GM10847 (cell line): Measurements from ENCODE around the gene ZNF281.

Experiments
- POLR2A ChIP-seq: IDR thresholded peaks from 2 replicates; pipeline ENCODE4 v1.6.1; 2011; ENCODE audit not compliant: insufficient read length; ENCODE audit errors: extremely low read depth

ZNF281 gene

DNA sequence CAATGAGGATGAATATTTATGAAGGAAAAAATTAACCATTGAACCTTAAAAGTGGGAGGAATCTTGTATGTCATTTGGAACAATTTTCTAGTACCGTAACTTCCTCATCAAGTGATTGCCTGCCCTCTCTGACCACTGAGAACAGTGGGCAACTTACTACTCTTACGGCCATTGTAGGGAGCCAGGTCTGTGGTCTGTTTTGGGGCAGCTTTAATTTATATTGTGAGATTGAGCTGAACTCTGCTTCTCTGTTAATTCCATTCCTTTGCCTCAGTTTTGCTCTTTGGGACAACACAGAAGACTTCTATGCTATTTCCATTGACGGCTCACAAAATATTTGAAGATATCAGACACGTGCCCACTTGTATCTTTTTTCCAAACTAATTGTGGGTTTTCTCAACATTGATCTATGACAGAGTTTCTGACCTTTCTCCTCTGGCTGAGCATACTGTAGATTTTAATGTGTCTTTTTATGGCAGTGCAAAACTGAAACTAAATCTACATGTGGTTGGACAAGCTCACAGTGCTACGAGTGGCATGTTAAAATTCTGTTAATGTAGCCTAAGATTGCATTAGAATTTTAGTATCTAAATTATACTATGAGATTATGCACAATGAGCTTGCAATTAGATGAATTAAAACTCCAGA is 27.8 kb upstream of the ZNF281 start:
- TF ChIP-seq POLR2A = no peak

DNA sequence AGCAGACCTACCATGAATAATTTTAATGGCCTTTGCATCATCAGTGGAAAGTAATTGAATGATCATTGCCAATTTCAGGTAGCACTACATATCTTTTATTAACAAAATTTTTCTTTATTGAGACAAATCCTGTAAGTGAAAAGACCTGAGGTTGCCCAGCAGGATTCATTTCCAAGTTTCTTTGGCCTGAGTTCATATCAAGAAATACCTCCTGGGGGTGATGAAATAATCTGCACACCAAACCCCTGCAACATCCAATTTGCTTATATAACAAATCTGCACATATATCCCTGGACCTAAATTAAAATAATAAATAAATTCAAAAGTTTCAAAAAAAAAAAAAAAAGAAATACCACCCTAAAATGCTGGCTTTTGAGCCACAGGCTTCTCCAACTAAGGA is 27.3 kb upstream of the ZNF281 start:
- no peak for TF ChIP-seq POLR2A

DNA sequence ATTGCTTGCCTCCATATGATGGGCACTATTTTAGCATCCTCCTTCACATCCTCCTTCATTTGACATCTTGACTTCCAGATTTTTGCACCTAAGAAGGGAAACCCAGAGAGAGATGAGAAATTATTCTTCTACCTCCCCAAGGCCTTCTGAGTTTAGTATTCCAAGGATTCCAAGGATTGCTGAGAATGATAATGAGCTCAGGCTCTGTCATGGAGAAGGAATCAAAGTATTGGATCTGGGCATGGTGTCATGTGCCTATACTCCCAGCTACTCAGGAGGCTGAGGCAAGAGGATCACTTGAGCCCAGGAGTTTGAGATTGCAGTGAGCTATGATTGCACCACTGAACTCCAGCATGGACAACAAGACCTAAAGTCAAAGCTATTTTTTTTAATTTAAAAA is 26.6 kb upstream of the ZNF281 start:
- TF ChIP-seq POLR2A = no peak

DNA sequence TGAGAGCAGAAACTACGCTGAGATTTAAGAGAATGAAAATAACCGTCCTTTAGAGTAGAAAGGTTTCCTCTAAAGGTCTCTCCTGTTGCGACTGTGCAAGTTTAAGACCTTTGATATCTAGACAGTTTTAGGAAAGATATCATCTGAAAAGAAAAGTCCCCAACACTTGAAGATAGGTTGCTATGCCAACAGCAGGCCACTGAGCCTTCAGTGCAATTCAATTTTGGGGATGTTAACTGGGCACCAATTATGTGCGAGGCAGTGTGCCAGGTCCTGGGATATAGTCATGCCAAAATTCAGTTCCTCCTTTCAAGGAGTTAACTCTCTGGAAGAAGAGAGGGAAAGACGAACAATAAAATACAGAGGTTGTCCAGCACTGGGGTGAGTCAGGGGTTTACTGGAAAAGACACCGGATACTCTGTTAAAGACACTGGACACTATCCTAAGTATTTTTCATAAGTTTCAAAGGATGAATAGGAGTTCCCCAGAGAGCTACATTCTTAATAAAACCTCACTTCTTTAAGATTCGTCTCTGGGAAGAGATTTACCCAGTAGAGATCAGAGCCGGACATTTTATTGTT is 25.5 kb upstream of the ZNF281 start:
- no peak for TF ChIP-seq POLR2A

- no peak for TF ChIP-seq POLR2A
These were observed 23.8 kb upstream of the ZNF281 start for GRCh38 chr1:200433586-200433985.

DNA sequence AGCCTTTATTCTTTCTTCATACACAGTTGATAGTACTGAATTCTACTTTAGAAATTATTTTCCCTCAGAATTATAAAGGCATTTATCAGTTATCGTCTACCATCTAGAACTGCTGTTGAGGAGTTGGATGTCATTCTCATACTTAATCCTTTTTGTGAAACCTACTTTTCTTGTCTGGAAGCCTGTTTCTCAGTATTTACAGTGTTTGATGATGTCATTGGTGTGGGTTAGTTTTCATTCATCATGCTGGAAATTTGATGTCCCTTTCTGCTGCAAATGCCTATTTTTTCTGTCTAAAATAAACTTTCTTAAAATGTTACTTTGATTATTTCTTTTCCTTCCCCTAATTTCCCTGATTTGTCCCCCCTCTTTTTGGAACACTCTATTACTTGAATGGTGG is 22.8 kb upstream of the ZNF281 start:
- no peak for TF ChIP-seq POLR2A

DNA sequence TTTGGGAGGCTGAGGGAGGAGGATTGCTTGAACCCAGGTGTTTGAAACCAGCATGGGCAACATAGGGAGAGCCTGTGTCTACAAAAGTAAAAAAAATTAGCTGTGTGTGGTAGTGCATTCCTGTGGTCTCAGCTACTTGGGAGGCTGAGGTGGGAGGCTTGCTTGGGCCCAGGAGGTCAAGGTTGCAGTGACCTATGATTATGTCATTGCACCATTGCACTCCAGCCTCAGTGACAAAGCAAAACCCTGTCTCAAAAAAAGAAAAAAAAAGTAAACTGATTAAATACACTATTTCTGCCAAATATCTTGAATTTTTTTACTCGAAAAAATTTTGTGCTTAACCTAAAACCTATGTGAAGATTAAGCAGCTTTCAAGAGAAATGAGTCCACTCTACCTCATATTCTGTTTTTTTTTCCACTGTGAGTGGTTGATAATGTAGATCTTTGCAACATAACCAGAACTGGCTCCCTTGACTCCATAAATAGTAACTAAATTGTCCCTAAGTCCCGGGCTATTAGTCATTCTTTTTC is 19.4 kb upstream of the ZNF281 start:
- TF ChIP-seq POLR2A = no peak

DNA sequence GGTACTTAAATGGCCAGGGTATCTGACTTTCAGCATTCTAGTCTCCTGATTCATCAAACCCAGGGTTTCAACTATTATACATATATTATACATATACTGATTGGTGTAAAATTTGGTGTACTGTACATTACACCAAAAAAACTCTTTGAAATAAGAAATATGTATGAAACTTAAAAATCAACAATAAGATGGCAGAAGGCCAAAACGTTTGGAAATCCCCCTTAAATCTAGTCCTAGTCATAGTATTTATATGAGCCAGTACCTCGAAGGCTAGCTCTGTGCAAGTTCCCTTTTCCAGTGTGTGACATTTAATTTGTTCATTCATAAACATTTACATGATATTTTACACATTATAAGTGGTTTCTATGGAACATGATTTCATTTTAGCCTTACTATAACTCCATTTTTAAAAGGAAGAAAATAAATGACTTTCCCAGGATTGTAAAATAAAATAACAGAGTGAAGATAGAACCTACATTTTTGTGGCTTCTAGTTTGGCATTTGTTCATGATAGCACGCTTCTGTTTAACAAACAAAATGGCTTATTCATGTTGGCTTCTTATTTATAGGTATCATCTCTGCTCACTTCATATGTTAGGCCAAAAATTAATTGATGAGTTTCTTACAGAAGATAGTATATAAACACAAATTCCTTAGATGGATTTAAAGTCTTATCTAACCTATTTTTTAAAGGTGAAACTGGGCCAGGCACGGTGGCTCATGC is 18.8 kb upstream of the ZNF281 start:
- no peak for TF ChIP-seq POLR2A

DNA sequence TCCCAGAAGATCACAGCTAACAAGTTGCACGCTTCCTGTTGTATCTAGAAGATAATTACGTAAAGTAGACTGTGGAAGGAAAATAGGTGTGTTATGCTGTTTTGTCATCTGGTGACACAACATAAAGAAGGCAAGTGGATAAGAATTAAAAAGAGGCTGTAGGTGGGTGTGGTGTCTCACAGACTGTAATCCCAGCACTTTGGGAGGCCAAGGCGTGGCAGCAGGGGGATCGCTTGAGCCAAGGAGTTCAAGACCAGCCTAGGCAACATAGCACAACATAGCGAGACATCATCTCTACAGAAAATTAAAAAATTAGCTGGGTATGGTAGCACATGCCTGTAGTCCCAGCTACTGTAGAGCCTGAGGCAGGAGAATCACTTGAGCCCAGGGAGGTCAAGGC is 17.9 kb upstream of the ZNF281 start:
- no peak for TF ChIP-seq POLR2A

GRCh38 chr1:200426196-200426595 is 16.4 kb upstream of the ZNF281 start:
- TF ChIP-seq POLR2A = no peak

DNA sequence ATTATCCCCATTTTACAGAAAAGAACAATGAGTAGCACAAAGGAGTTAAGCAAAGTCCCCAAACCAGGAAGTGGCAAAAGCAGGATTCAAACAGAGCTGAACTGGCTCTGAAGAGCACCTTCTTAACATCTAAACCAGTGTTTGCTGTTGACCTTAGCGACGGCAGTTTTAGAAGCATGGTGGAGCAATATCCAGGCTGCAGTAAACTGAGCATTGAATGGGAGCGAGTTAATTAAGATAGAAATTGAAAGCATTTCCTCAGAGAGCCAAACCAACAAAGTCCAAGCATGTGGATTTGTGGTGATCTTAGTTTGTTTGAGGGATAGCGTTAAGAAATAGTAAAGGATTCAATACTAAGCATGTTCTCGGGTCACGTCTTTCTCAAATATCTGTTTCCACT is 13.4 kb upstream of the ZNF281 start:
- TF ChIP-seq POLR2A = no peak

DNA sequence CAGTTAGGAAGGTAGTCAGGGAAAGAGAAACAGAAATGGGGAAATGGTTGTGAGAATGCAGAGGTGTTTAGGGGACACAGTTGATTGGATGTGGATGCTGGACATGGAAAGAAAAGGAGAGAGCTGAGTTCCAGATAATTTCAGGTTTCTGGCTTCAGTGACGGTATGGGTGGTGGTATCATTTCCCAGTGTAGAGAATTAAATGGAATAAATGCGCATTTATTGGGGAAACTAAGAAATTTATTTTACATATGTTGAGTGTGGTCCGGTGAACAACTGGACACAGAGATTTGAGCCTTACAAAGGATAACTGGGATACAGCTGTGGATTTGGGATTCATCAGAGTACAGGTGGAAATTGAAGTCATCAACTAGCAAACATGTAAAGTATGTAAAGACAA is 12.4 kb upstream of the ZNF281 start:
- no peak for TF ChIP-seq POLR2A

GRCh38 chr1:200415789-200416593 is 6.2 kb upstream of the ZNF281 start:
- no peak for TF ChIP-seq POLR2A

DNA sequence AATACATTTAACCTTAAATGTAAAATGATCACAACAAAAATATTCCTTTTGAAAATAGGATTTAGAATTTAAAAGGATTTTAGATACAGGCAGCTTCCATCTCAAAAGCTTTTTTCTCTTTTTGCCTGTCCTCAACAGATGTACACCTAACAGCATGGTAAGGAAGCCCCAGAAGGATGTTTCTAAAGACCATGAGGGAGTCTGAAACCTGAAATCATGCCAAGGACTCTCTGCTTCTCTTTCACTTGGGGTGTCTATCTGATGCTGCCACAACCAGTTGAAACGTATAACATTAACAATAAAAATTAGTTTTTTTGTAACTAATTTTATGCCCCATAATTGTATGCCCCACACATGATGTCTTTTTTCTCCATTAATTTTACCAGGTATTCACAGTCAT is 5.4 kb upstream of the ZNF281 start:
- TF ChIP-seq POLR2A = no peak

GRCh38 chr1:200414657-200415056 is 4.8 kb upstream of the ZNF281 start:
- TF ChIP-seq POLR2A = no peak
